IPS DF 6.9 (cell line): ENCODE measurements around the gene PPP1R16B.
"Not testable (repeated sequence)": the region's sequence is repeated elsewhere in the genome, so short reads cannot be mapped to it uniquely, and the experiment has no call there.

Experiments
- DNase-seq: peaks from one replicate; pipeline ENCODE4 v3.0.0-alpha.2; 2013; ENCODE audit warnings: low read depth, low spot score
- H3K27ac ChIP-seq: one replicate; pipeline ENCODE4 v1.5.1; 2013; ENCODE audit warnings: low read length, control low read depth
- H3K27me3 ChIP-seq: 2 replicates; pipeline ENCODE4 v1.6.1; 2013; ENCODE audit warnings: mild to moderate bottlenecking, low read length; ENCODE audit not compliant: control insufficient read depth, insufficient read depth
- H3K36me3 ChIP-seq: 2 replicates; pipeline ENCODE4 v1.6.1; 2013; ENCODE audit warnings: low read length; ENCODE audit not compliant: control insufficient read depth, insufficient read depth
- H3K4me1 ChIP-seq: 2 replicates; pipeline ENCODE4 v1.6.1; 2013; ENCODE audit warnings: low read length; ENCODE audit not compliant: control insufficient read depth, insufficient read depth
- H3K4me3 ChIP-seq: 2 replicates; pipeline ENCODE4 v1.5.1; 2013; ENCODE audit warnings: mild to moderate bottlenecking, low read length
- H3K9me3 ChIP-seq: 2 replicates; pipeline ENCODE4 v1.6.1; 2013; ENCODE audit warnings: low read length, inconsistent platforms; ENCODE audit not compliant: control insufficient read depth, insufficient read depth
- WGBS: extraction: QIAGEN DNeasy Blood & Tissue Kit; methylation state at CpG from one replicate; pipeline ENCODE4 v1.1.7; 2013; ENCODE audit warnings: mixed read lengths, missing lambda C conversion rate; ENCODE audit not compliant: insufficient read length, insufficient coverage; 5-methylcytosine and 5-hydroxymethylcytosine counted together

Gene PPP1R16B

GRCh38 chr20:38791940-38792339 is 13.6 kb upstream of the PPP1R16B start:
- no peaks in the 10 kb centered on the region for H3K9me3 ChIP-seq
- no peak overlapping the region for H3K27ac ChIP-seq
- H3K4me1 ChIP-seq, result no peaks in the 10 kb centered on the region; the same call in 1 of the 2 replicates
- no peaks in the 10 kb centered on the region for H3K27me3 ChIP-seq
- no peak for DNase-seq
- H3K4me3 ChIP-seq, result no peak overlapping the region
- no CpG with 5 or more reads among the region's 1 CpG for WGBS
- no peaks in the 10 kb centered on the region for H3K36me3 ChIP-seq

DNA sequence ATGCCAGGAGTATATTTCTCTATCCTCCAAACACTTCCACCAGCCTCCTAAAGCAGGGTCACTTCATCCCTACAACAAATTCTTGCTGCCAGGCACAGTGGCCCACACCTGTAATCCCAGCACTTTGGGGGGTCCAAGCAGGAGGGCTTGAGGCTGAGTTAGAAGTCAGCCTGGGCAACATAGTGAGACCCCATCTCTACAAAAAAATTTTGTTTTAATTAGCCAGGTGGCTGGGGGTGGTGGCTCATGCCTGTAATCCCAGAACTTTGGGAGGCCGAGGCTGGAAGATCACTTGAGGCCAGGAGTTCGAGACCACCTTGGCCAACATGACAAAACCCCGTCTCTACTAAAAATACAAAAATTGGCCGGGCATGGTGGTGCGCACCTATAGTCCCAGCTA is 11.4 kb upstream of the PPP1R16B start:
- H3K27me3 ChIP-seq, H3K4me3 ChIP-seq, H3K27ac ChIP-seq, DNase-seq, H3K9me3 ChIP-seq, H3K4me1 ChIP-seq, H3K36me3 ChIP-seq: not testable (repeated sequence)
- no CpG with 5 or more reads among the region's 5 CpGs for WGBS

- Histone ChIP-seq H3K9me3 (no peaks in the 10 kb centered on the region), H3K36me3 (no peaks in the 10 kb centered on the region), H3K27ac (no peak overlapping the region), H3K4me3 (no peak overlapping the region), H3K27me3 (no peaks in the 10 kb centered on the region), H3K4me1 (no peaks in the 10 kb centered on the region)
- no CpG with 5 or more reads among the region's 3 CpGs for WGBS
- no peak for DNase-seq
These were observed 7.2 kb upstream of the PPP1R16B start for GRCh38 chr20:38798266-38798665.

- Histone ChIP-seq H3K4me1 (peaks cover 1% of the 10 kb centered on the region; the same call in 1 of the 2 replicates), H3K27me3 (no peaks in the 10 kb centered on the region), H3K4me3 (no peak overlapping the region), H3K27ac (no peak overlapping the region), H3K36me3 (no peaks in the 10 kb centered on the region), H3K9me3 (no peaks in the 10 kb centered on the region)
- no CpG with 5 or more reads among the region's 4 CpGs for WGBS
- no peak for DNase-seq
These were observed 6.3 kb upstream of the PPP1R16B start for GRCh38 chr20:38799203-38799602.

GRCh38 chr20:38800882-38801281 is 4.6 kb upstream of the PPP1R16B start:
- H3K4me3 ChIP-seq, result no peak overlapping the region
- H3K36me3 ChIP-seq, result no peaks in the 10 kb centered on the region
- H3K27me3 ChIP-seq, result no peaks in the 10 kb centered on the region
- no peaks in the 10 kb centered on the region for H3K9me3 ChIP-seq
- peaks cover 1% of the 10 kb centered on the region; the same call in 1 of the 2 replicates for H3K4me1 ChIP-seq
- no peak for DNase-seq
- H3K27ac ChIP-seq, result no peak overlapping the region
- no CpG with 5 or more reads among the region's 3 CpGs for WGBS

DNA sequence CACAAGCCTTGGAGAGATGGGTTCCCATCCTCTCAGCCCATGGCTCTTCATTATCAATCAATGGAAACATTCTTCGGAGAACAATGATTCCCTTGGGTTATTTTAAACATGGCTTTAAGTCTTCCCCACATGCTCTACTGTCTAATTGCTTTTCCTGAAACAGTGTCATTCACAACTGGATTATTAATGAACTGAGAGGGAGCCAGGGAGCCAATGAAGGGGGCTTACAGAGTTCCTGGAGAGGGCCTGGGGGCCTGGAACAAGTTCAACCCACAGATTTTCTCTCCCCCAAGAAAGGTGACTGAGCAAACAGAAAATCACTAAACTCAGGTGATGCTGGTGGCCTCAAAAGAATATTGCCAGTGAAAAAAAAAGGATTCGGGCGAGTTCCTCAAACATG is 1.3 kb upstream of the PPP1R16B start:
- Histone ChIP-seq H3K4me1 (peaks cover 1% of the 10 kb centered on the region; the same call in 1 of the 2 replicates), H3K9me3 (no peaks in the 10 kb centered on the region), H3K36me3 (no peaks in the 10 kb centered on the region), H3K27ac (no peak overlapping the region), H3K4me3 (no peak overlapping the region), H3K27me3 (no peaks in the 10 kb centered on the region)
- no peak for DNase-seq
- no CpG with 5 or more reads among the region's 3 CpGs for WGBS

DNA sequence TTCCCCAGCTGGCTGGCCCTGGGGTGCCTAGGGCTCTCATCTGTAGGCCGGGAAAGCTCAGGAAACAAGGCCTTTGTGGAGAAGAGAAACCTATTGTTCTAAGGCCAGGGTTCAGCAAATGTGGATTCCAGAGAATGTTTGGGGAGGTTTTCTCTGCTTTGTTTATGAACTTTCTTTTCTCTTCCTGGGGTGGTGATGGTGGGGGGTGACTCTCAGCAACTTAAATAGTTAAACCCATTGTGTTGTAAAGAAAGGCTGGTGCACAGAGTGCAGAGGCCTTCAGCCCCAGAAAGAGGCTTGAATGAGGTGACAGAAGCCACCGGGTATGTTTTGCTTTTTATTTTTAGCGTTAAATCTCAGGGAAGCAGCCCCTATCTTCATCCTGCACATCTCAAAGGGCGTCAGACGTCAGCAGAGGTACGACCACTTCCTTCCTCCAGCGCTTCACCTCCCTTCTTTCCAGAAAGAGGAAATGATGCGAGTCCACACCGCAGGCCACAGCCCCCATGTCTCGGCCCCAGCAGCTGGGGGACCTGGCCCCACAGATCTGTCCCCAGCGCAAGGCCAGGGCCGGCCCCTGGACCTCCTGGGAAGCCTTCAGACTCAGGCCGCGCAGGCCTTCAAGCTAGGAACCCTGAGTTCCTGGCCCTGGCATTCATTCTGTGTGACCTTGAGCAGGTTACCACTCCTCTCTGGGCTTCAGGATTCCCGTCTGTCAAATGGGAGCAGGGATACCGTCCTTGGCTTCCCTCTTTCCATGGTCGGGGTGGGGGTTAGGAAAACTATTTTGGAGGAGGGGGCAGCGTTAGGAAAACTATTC is 605 bp upstream of the PPP1R16B start:
- no CpG with 5 or more reads among the region's 18 CpGs for WGBS
- peaks cover 1% of the 10 kb centered on the region; the same call in 1 of the 2 replicates for H3K4me1 ChIP-seq
- no peaks in the 10 kb centered on the region for H3K36me3 ChIP-seq
- no peak overlapping the region for H3K27ac ChIP-seq
- H3K27me3 ChIP-seq, result no peaks in the 10 kb centered on the region
- no peaks in the 10 kb centered on the region for H3K9me3 ChIP-seq
- peak overlapping the region; percentile 76; the same call in 1 of the 2 replicates for H3K4me3 ChIP-seq
- DNase-seq, result peak; percentile 67

DNA sequence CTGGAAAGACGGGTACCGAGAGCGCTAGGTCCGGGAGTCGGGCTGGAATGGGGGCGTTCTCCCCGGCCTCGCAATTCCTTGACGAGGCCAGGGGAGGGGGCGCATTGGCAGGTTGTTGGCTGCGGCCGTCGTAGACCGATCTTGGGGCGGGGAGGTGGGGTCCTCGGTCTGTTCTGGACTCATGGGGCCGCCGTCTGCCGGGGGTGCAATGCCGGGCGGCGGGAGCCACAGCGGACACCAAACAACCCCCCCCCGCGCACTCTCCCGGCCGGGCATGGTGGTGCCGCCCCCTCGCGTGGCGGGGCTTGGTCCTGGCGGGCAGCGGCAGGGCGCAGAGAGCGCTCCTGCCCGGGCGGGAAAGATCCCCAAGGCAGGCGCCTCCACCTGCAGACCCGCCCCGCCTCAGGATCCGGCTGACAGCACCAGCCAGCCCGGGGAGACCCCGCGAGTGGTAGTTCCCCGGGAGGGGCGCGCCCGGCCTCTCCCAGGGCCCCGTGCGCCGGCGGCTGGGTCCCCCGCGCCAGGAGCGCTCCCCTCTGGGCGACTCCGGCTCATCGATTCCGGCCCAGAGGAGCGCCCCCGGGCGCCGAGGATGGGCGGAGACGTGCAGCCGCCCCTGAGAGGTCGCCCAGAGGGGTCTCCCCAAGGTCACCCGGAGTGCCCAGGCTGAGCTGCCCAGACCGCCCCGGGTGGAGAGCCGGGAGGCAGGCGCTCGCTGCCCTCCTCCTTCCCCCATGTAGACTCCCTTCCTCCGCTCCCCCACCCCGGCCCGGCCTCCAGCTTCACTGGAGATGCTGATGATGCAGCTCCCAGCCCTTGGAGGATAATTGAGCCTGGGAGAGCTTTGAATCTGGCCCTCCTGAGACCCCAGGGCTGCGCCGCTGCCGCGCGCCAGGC is 709 bp downstream of the PPP1R16B start:
- Histone ChIP-seq H3K9me3 (no peaks in the 10 kb centered on the region), H3K4me3 (peak overlapping the region; percentile 76), H3K4me1 (peaks cover 1% of the 10 kb centered on the region; the same call in 1 of the 2 replicates), H3K27ac (no peak overlapping the region), H3K27me3 (no peaks in the 10 kb centered on the region), H3K36me3 (no peaks in the 10 kb centered on the region)
- WGBS, result no CpG with 5 or more reads among the region's 81 CpGs
- no peak for DNase-seq

GRCh38 chr20:38806855-38807655 is 1.6 kb downstream of the PPP1R16B start:
- WGBS, result no CpG with 5 or more reads among the region's 32 CpGs
- no peaks in the 10 kb centered on the region for H3K36me3 ChIP-seq
- peak overlapping the region; percentile 76; the same call in 1 of the 2 replicates for H3K4me3 ChIP-seq
- H3K27me3 ChIP-seq, result no peaks in the 10 kb centered on the region
- no peaks in the 10 kb centered on the region for H3K9me3 ChIP-seq
- no peak overlapping the region for H3K27ac ChIP-seq
- no peak for DNase-seq
- peaks cover 1% of the 10 kb centered on the region; the same call in 1 of the 2 replicates for H3K4me1 ChIP-seq

DNA sequence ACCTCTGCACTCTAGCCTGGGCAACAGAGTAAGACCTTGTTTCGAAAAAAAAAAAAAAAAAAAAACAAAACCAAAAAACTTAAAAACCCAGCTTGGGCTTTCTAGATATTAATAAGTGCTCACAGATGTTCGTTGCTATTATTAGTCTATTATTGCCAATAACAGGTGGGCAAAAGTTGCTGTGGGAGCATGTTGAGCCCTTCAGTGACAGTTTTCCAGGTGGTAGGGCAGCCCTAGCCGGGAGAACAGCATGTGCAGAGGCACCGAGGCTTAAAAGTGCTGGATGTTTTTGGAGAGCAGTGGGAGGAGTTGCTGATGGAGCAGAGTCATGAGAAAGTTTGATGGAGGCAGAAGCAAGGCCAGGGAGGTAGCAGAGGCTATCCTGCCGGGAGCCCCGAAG is 4.4 kb downstream of the PPP1R16B start:
- H3K4me3 ChIP-seq, result no peak overlapping the region
- DNase-seq, result no peak
- no CpG with 5 or more reads among the region's 6 CpGs for WGBS
- H3K9me3 ChIP-seq, result no peaks in the 10 kb centered on the region
- no peaks in the 10 kb centered on the region for H3K36me3 ChIP-seq
- no peak overlapping the region for H3K27ac ChIP-seq
- H3K4me1 ChIP-seq, result no peaks in the 10 kb centered on the region
- no peaks in the 10 kb centered on the region for H3K27me3 ChIP-seq
